ENCODE results near the gene SAMD4B.
"Not testable (repeated sequence)": the region's sequence is repeated elsewhere in the genome, so short reads cannot be mapped to it uniquely, and the experiment has no call there.

Gene SAMD4B

GRCh38 chr19:39335168-39335548 lies 7.1 kb upstream of the SAMD4B start:
- DNase-seq: no peak

DNA sequence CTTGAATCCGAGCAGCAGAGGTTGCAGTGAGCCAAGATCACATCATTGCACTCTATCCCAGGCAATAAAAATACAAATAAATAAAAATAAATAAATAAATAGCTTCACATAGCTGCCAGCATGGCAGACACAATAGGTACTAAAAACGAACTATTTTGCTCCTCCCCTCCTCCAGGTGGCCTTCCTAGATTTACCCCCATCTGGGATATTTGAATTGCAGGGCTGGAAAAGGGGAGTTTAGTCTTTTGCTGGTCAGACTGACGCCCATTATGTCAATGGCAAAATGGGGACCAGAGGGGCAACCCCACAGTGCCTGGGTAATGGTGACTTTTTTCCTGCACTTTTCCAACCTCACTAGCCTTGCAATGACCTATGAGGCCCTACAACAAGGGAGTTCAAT lies 5.7 kb upstream of the SAMD4B start:
- DNase-seq: no peak

- no peak for DNase-seq
Observed at GRCh38 chr19:39339674-39340073, 2.5 kb upstream of the SAMD4B start.

GRCh38 chr19:39340156-39340555 lies 2.1 kb upstream of the SAMD4B start:
- DNase-seq: not testable (repeated sequence)

- no peak for DNase-seq
Observed at GRCh38 chr19:39341129-39341718, 997 bp upstream of the SAMD4B start.

- DNase-seq: no peak
Observed at GRCh38 chr19:39342647-39343305, 555 bp downstream of the SAMD4B start.

GRCh38 chr19:39345956-39346355 lies 3.7 kb downstream of the SAMD4B start:
- no peak for DNase-seq

GRCh38 chr19:39347332-39348164 lies 5.3 kb downstream of the SAMD4B start:
- no peak for DNase-seq

GRCh38 chr19:39349326-39349725 lies 7.1 kb downstream of the SAMD4B start:
- no peak for DNase-seq

DNA sequence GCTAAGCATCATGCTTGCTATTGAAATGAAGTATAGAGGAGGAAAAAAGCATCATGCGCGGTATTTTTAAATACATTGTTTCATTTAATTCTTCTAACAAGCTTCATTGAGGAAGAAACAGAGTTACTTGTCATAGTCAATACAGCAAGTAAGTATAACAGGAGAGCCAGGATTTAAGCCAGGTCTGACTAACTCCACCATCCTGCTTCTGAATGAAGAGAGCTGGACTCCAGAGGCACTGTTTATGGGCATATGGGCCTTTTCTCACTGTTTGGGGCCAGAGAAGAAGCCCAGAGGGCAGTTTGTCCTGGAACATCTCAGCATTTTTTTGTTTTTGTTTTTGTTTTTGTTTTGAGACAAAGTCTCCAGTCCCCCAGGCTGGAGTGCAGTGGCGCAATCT lies 7.9 kb downstream of the SAMD4B start:
- no peak for DNase-seq

GRCh38 chr19:39351537-39352064 lies 9.4 kb downstream of the SAMD4B start:
- DNase-seq: no peak

GRCh38 chr19:39352381-39353255 lies 10.4 kb downstream of the SAMD4B start:
- no peak for DNase-seq

- no peak for DNase-seq
Observed at GRCh38 chr19:39355253-39355652, 13.0 kb downstream of the SAMD4B start.

DNA sequence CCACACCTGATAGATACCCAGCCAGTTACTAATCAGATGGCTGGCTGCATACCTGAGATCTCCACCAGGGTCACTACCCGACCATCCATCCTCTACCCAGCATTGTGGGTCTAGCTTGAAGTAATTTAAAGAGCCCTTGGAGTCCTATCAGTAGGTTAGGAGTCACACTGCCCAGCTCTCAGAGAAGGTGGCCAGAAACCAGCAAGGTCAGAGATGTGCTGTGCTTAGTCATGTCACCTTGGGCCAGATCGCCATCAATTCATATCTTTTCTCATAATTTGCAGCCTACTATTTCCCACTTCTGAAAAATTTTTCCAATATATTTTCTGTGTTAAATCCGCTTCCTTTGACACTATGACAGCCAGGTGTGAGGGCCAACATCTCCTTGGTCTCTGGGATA lies 13.9 kb downstream of the SAMD4B start:
- DNase-seq: no peak

DNA sequence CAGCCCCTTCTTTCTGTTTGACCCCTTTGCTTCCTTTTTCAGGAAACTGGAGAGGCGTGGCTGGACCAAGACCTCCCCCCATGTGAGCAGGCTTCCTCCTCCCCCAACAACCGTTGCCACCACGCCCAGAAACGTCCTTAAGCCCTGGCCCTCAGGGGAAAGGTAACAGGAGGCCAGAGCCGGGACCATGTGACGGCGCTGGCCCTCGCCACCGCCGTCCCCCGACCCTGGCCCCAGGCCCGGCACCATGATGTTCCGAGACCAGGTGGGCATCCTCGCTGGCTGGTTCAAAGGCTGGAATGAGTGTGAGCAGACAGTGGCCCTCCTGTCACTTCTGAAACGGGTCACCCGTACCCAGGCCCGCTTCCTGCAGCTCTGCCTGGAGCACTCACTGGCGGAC lies 14.4 kb downstream of the SAMD4B start:
- no peak for DNase-seq

DNA sequence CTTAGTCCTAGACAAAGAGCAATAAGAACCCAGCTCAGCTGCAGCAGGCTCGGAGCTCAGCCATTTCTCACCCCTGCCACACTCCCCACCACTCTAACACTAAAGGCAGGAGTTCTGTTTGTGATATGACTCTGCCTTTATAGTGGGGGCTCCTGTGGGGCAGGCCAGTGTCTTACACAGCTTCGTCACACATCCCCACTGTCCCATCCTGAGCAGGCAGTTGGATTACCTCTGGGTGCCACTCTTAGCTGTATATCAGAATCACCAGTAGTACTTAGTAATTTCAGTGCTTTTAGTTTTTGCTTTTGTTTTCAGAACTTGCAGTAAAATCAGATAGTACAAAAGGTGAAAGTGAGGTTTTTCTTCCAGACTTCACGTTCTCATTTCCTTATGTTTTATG lies 16.8 kb downstream of the SAMD4B start:
- DNase-seq: no peak

GRCh38 chr19:39360599-39360998 lies 18.4 kb downstream of the SAMD4B start:
- DNase-seq: no peak

DNA sequence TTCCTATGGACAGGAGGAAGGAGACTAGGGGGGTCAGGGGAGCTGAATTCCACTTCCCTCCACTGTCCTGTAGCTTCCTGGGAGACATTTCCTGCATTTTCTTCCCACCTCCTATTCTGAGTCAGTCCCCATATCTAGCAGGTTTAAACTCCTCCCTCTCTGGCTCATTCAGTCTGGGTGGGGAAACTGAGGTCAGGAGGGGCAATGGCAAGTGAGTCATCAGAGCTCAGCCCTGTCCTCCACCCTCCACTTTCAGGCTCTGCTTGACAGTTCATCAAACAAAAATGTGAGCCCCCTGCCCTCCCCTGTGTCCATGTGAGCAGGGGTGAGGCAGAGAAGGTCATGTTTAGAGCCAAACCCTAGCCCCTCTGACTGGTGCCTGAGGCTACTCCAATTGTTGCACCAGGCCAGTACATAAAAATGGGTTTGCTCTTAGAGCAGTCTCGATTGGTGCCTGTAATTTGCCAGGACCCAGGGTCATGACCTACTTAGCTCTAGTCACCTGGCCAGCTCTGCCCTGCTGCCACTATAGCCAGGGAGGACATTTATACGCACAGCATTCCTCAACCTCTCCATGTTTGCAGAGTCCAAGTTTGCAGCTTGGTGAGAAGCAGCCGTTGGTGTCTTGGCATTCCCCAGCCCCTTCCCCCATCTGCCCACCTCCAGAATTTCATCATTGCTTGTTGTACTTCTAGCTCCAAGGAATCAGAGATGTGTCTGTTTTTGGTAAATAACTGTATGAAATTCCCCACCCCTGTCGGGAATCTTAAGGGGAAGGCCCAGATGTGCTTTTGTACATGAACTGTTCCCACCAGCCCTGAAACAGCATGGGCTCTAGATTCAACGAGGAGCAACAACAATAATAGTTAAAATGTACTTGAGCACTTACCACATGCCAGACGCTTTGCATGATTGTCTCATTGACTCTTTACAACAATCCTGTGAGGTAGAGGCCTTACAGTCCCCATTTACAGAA lies 20.7 kb downstream of the SAMD4B start:
- DNase-seq: no peak

- DNase-seq: no peak
Observed at GRCh38 chr19:39363901-39364457, 21.8 kb downstream of the SAMD4B start.

DNA sequence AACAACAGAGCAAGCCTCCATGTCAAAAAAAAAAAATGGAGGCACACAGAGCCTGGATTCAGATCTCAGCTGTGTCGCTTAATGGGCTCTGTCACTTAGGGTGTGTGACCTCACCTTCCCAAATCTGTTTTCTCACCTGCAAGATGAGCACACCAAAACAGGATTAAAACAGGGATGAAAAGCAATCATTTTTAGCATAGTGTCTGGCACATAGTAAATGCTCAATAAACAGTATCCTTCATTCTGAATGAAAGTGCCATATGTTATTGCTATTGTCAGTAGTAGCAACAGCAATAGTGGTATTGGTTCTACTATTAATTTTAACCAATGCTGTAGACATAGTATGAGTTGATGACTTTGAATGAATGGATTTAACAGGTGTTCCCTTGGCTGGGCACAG lies 23.3 kb downstream of the SAMD4B start:
- no peak for DNase-seq

- DNase-seq: no peak
Observed at GRCh38 chr19:39369200-39369599, 27.0 kb downstream of the SAMD4B start.
